HepG2 (cell line): ENCODE measurements around the gene USP24. TPM values are rescaled to one million over a fixed set of nuclear protein-coding genes. Genes with fewer than 3 reads are reported as not detected.

Source experiments
- MAZ ChIP-seq, 2 experiments: sonication (generic) in 1 of 2; formaldehyde crosslinking in 1 of 2; IDR thresholded peaks; 2 replicates each; pipeline versions ENCODE4 v1.5.0 to v1.6.1; 2012 to 2020; ENCODE audit warnings: low read depth in 2 of 2, mild to moderate bottlenecking in 2 of 2, borderline replicate concordance in 1 of 2, improper control_type of control experiment in 1 of 2, low read length in 1 of 2, missing genetic modification reagents in 1 of 2, moderate library complexity in 1 of 2
- NFATC3 ChIP-seq: sonication (generic); formaldehyde crosslinking; IDR thresholded peaks from 2 replicates; pipeline ENCODE4 v1.5.1; 2020; ENCODE audit warnings: mild to moderate bottlenecking, missing genetic modification reagents
- NONO ChIP-seq, 2 experiments: fragments of 450-650 bp in 1 of 2; sonication (generic) in 1 of 2; formaldehyde crosslinking in 1 of 2; IDR thresholded peaks in 1 of 2; conservative IDR thresholded peaks in 1 of 2; 2 replicates each; pipeline versions ENCODE4 v1.6.1 to v1.8.0; 2017 to 2022; ENCODE audit warnings: mild to moderate bottlenecking in 1 of 2, missing genetic modification reagents in 1 of 2, moderate library complexity in 1 of 2
- THAP11 ChIP-seq: IDR thresholded peaks from 2 replicates; pipeline ENCODE4 v1.6.1; 2016; ENCODE audit warnings: missing biosample characterization, missing genetic modification reagents
- ZBTB3 ChIP-seq: sonication (generic); formaldehyde crosslinking; IDR thresholded peaks from 2 replicates; pipeline ENCODE4 v1.4.0; 2020; ENCODE audit warnings: low read depth, mild to moderate bottlenecking, moderate library complexity, missing genetic modification reagents, borderline replicate concordance
- ZEB1 ChIP-seq: IDR thresholded peaks from 2 replicates; pipeline ENCODE4 v1.6.1; 2012; ENCODE audit warnings: mild to moderate bottlenecking, low read depth, inconsistent platforms; ENCODE audit not compliant: insufficient replicate concordance
- ZFP62 ChIP-seq: sonication (generic); formaldehyde crosslinking; IDR thresholded peaks from 2 replicates; pipeline ENCODE4 v1.4.0; 2020; ENCODE audit warnings: missing genetic modification reagents
- ZNF546 ChIP-seq: sonication (generic); formaldehyde crosslinking; conservative IDR thresholded peaks from 2 replicates; pipeline ENCODE4 v1.8.1; 2023; ENCODE audit warnings: mild to moderate bottlenecking, missing genetic modification reagents
- ZNF619 ChIP-seq: sonication (generic); formaldehyde crosslinking; IDR thresholded peaks from 2 replicates; pipeline ENCODE4 v1.4.0; 2020; ENCODE audit warnings: mild to moderate bottlenecking, missing genetic modification reagents
- polyA plus RNA-seq, 8 experiments: library from polyadenylated mRNA; depleted of rRNA in 3 of 8; stranded (reverse) in 7 of 8; unstranded in 1 of 8; fragments of >200 nt; fragmentation: Illumina TruSeq in 4 of 8; extraction: Trizol in 4 of 8; gene quantifications; 2 replicates each; pipeline versions ENCODE4 v1.2.1 to v1.2.3, GENCODE V29; 2011 to 2016; ENCODE audit warnings: low read depth in 4 of 8, missing spikeins in 1 of 8, mixed read lengths in 1 of 8; ENCODE audit not compliant: insufficient read depth in 1 of 8
- total RNA-seq, 5 experiments: library from RNA; depleted of rRNA; stranded (reverse); fragments of >200 nt; fragmentation: Illumina TruSeq; extraction: Trizol; gene quantifications; 2 replicates each; pipeline ENCODE4 v1.2.3, GENCODE V29; 2016; ENCODE audit warnings: low read depth in 1 of 5
- TF ChIP-seq, protein P1 (sequence below): IDR thresholded peaks from 2 replicates; pipeline ENCODE4 v1.6.1; 2018; ENCODE audit warnings: missing genetic modification reagents, mild to moderate bottlenecking, missing compliant biosample characterization
- TF ChIP-seq, protein P2 (sequence below): IDR thresholded peaks from 2 replicates; pipeline ENCODE4 v1.6.1; 2016; ENCODE audit warnings: low read depth, missing genetic modification reagents, missing compliant biosample characterization
- TF ChIP-seq, protein P3 (sequence below): sonication (generic); formaldehyde crosslinking; IDR thresholded peaks from 2 replicates; pipeline ENCODE4 v1.9.0; 2021; ENCODE audit warnings: mild to moderate bottlenecking, missing genetic modification reagents

USP24 gene
- total and polyA plus RNA-seq, 2 of the 13 experiments (the other 11 are each of a cell fraction or from before 2014, with no cell fraction given), result 18.8 to 47.6 TPM

DNA sequence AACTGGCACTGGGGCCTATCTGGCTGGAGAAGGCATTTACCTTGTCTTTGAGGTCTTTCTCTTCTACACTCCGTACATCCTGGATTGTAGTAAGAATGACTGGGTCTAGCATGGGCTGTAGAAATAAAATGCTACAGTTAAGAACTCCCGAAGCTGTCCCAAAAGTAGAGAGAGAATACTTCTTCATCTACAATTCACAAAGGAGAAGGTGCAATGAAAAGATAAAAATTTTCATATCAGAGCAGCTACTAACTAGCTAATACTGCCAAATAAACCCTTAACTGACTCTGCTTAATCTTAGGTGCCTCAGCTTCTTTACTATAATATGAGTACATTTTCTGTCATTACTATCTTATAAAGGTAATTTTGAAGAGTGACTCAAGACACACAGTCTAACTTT, 55.6 kb downstream of the USP24 start (continued):
- no peak for TF ChIP-seq NONO (IDR thresholded peaks at IDR 0.05)
- no peak for TF ChIP-seq NONO (CRISPR knock-in tag; conservative IDR thresholded peaks at IDR 0.05)
- TF ChIP-seq, protein P1, sequence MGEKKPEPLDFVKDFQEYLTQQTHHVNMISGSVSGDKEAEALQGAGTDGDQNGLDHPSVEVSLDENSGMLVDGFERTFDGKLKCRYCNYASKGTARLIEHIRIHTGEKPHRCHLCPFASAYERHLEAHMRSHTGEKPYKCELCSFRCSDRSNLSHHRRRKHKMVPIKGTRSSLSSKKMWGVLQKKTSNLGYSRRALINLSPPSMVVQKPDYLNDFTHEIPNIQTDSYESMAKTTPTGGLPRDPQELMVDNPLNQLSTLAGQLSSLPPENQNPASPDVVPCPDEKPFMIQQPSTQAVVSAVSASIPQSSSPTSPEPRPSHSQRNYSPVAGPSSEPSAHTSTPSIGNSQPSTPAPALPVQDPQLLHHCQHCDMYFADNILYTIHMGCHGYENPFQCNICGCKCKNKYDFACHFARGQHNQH (CRISPR knock-in tag), result no peak
- no peak for TF ChIP-seq ZEB1
- no peak for TF ChIP-seq ZNF546 (CRISPR knock-in tag)
- TF ChIP-seq NFATC3, result no peak
- TF ChIP-seq, protein P2, sequence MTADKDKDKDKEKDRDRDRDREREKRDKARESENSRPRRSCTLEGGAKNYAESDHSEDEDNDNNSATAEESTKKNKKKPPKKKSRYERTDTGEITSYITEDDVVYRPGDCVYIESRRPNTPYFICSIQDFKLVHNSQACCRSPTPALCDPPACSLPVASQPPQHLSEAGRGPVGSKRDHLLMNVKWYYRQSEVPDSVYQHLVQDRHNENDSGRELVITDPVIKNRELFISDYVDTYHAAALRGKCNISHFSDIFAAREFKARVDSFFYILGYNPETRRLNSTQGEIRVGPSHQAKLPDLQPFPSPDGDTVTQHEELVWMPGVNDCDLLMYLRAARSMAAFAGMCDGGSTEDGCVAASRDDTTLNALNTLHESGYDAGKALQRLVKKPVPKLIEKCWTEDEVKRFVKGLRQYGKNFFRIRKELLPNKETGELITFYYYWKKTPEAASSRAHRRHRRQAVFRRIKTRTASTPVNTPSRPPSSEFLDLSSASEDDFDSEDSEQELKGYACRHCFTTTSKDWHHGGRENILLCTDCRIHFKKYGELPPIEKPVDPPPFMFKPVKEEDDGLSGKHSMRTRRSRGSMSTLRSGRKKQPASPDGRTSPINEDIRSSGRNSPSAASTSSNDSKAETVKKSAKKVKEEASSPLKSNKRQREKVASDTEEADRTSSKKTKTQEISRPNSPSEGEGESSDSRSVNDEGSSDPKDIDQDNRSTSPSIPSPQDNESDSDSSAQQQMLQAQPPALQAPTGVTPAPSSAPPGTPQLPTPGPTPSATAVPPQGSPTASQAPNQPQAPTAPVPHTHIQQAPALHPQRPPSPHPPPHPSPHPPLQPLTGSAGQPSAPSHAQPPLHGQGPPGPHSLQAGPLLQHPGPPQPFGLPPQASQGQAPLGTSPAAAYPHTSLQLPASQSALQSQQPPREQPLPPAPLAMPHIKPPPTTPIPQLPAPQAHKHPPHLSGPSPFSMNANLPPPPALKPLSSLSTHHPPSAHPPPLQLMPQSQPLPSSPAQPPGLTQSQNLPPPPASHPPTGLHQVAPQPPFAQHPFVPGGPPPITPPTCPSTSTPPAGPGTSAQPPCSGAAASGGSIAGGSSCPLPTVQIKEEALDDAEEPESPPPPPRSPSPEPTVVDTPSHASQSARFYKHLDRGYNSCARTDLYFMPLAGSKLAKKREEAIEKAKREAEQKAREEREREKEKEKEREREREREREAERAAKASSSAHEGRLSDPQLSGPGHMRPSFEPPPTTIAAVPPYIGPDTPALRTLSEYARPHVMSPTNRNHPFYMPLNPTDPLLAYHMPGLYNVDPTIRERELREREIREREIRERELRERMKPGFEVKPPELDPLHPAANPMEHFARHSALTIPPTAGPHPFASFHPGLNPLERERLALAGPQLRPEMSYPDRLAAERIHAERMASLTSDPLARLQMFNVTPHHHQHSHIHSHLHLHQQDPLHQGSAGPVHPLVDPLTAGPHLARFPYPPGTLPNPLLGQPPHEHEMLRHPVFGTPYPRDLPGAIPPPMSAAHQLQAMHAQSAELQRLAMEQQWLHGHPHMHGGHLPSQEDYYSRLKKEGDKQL, result no peak
- TF ChIP-seq THAP11, result no peak
- no peak for TF ChIP-seq ZNF619 (CRISPR knock-in tag)
- no peak for TF ChIP-seq ZBTB3 (CRISPR knock-in tag)
- no peak for TF ChIP-seq MAZ (IDR thresholded peaks at IDR 0.05; ENCODE audit: borderline replicate concordance, low read depth, low read length)
- TF ChIP-seq MAZ (CRISPR knock-in tag; IDR thresholded peaks at IDR 0.05; ENCODE audit: low read depth), result no peak
- TF ChIP-seq, protein P3, sequence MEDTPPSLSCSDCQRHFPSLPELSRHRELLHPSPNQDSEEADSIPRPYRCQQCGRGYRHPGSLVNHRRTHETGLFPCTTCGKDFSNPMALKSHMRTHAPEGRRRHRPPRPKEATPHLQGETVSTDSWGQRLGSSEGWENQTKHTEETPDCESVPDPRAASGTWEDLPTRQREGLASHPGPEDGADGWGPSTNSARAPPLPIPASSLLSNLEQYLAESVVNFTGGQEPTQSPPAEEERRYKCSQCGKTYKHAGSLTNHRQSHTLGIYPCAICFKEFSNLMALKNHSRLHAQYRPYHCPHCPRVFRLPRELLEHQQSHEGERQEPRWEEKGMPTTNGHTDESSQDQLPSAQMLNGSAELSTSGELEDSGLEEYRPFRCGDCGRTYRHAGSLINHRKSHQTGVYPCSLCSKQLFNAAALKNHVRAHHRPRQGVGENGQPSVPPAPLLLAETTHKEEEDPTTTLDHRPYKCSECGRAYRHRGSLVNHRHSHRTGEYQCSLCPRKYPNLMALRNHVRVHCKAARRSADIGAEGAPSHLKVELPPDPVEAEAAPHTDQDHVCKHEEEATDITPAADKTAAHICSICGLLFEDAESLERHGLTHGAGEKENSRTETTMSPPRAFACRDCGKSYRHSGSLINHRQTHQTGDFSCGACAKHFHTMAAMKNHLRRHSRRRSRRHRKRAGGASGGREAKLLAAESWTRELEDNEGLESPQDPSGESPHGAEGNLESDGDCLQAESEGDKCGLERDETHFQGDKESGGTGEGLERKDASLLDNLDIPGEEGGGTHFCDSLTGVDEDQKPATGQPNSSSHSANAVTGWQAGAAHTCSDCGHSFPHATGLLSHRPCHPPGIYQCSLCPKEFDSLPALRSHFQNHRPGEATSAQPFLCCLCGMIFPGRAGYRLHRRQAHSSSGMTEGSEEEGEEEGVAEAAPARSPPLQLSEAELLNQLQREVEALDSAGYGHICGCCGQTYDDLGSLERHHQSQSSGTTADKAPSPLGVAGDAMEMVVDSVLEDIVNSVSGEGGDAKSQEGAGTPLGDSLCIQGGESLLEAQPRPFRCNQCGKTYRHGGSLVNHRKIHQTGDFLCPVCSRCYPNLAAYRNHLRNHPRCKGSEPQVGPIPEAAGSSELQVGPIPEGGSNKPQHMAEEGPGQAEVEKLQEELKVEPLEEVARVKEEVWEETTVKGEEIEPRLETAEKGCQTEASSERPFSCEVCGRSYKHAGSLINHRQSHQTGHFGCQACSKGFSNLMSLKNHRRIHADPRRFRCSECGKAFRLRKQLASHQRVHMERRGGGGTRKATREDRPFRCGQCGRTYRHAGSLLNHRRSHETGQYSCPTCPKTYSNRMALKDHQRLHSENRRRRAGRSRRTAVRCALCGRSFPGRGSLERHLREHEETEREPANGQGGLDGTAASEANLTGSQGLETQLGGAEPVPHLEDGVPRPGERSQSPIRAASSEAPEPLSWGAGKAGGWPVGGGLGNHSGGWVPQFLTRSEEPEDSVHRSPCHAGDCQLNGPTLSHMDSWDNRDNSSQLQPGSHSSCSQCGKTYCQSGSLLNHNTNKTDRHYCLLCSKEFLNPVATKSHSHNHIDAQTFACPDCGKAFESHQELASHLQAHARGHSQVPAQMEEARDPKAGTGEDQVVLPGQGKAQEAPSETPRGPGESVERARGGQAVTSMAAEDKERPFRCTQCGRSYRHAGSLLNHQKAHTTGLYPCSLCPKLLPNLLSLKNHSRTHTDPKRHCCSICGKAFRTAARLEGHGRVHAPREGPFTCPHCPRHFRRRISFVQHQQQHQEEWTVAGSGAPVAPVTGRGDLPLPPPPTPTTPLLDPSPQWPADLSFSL (CRISPR knock-in tag), result no peak
- no peak for TF ChIP-seq ZFP62
